Upper lobe of right lung (tissue), 1 donor: ENCODE measurements around the gene TYR. TPM values are rescaled to one million over a fixed set of nuclear protein-coding genes. Genes with fewer than 3 reads are reported as not detected.

Experiments
- ATAC-seq: fragments of 200-7000 bp; cut with Tn5 transposase; one replicate; pipeline ENCODE4 v1.9.1; 2020; ENCODE audit warnings: mild to moderate bottlenecking, moderate library complexity
- DNase-seq: peaks from one replicate; pipeline ENCODE4 v3.0.0-alpha.2; 2020
- H3K27ac ChIP-seq: fragments of 200-600 bp; one replicate; pipeline ENCODE4 v1.8.0; 2022
- H3K27me3 ChIP-seq: fragments of 200-600 bp; one replicate; pipeline ENCODE4 v1.8.0; 2022; ENCODE audit warnings: mild to moderate bottlenecking
- H3K36me3 ChIP-seq: fragments of 200-600 bp; one replicate; pipeline ENCODE4 v1.8.0; 2022
- H3K4me1 ChIP-seq: fragments of 200-600 bp; one replicate; pipeline ENCODE4 v1.8.0; 2022
- H3K4me3 ChIP-seq: fragments of 200-600 bp; one replicate; pipeline ENCODE4 v1.8.0; 2022; ENCODE audit warnings: mild to moderate bottlenecking
- H3K9me3 ChIP-seq: fragments of 200-600 bp; one replicate; pipeline ENCODE4 v1.8.0; 2022
- intact Hi-C: fragments of 100-400 bp; cut with DNase I; formaldehyde crosslinking; loops from one replicate; pipeline ENCODE4 v1.11.0; 2022
- total RNA-seq: library from RNA; stranded (reverse); fragmentation: NEBNext Ultra II Directional; extraction: Animal tissue kit (Norgen Biotek cat#: 25700); gene quantifications from one replicate; pipeline ENCODE4 v1.2.1, GENCODE V29; 2021
- TF ChIP-seq, protein P1 (sequence below): fragments of 200-600 bp; IDR thresholded peaks from one replicate; pipeline ENCODE4 v1.8.0; 2022; ENCODE audit warnings: antibody characterized with exemption
- donor health status: DM: no; HTN: yes; CAD: no; lungs with severe emphysema.

TYR gene
- total RNA-seq, 1 donor from 2014 or later = not detected

GRCh38 chr11:89168396-89168795 is 9.3 kb upstream of the TYR start:
- Histone ChIP-seq H3K27ac (no peak overlapping the region), H3K4me1 (no peaks in the 10 kb centered on the region), H3K36me3 (no peaks in the 10 kb centered on the region), H3K4me3 (no peak overlapping the region), H3K27me3 (no peaks in the 10 kb centered on the region), H3K9me3 (no peaks in the 10 kb centered on the region)
- TF ChIP-seq, protein P1, sequence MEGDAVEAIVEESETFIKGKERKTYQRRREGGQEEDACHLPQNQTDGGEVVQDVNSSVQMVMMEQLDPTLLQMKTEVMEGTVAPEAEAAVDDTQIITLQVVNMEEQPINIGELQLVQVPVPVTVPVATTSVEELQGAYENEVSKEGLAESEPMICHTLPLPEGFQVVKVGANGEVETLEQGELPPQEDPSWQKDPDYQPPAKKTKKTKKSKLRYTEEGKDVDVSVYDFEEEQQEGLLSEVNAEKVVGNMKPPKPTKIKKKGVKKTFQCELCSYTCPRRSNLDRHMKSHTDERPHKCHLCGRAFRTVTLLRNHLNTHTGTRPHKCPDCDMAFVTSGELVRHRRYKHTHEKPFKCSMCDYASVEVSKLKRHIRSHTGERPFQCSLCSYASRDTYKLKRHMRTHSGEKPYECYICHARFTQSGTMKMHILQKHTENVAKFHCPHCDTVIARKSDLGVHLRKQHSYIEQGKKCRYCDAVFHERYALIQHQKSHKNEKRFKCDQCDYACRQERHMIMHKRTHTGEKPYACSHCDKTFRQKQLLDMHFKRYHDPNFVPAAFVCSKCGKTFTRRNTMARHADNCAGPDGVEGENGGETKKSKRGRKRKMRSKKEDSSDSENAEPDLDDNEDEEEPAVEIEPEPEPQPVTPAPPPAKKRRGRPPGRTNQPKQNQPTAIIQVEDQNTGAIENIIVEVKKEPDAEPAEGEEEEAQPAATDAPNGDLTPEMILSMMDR = no peak
- no peak for ATAC-seq
- intact Hi-C loops = no loop called here
- no peak for DNase-seq

DNA sequence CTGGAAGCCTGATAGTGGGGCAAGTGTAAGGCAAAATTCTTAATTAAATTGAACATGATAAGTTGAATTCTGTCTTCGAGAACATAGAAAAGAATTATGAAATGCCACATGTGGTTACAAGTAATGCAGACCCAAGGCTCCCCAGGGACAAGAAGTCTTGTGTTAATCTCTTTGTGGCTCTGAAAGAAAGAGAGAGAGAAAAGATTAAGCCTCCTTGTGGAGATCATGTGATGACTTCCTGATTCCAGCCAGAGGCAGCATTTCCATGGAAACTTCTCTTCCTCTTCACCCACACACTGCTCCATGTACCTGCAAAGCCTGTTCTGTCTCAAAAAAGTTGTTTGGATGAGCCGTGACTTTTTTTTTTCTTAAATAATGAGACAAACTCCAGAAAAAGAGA is 1.9 kb upstream of the TYR start:
- intact Hi-C loops = no loop called here
- TF ChIP-seq, protein P1 = no peak

GRCh38 chr11:89176938-89177337 is 737 bp upstream of the TYR start:
- TF ChIP-seq, protein P1 = no peak
- Histone ChIP-seq H3K9me3 (no peaks in the 10 kb centered on the region), H3K4me1 (no peaks in the 10 kb centered on the region), H3K4me3 (no peak overlapping the region), H3K27me3 (no peaks in the 10 kb centered on the region), H3K36me3 (no peaks in the 10 kb centered on the region), H3K27ac (no peak overlapping the region)
- no peak for DNase-seq
- intact Hi-C loops = no loop called here
- no peak for ATAC-seq

More for the DNA sequence above, 1.9 kb upstream of the TYR start:
- Histone ChIP-seq H3K4me1 (no peaks in the 10 kb centered on the region), H3K27ac (no peak overlapping the region), H3K9me3 (no peaks in the 10 kb centered on the region), H3K4me3 (no peak overlapping the region), H3K36me3 (no peaks in the 10 kb centered on the region), H3K27me3 (no peaks in the 10 kb centered on the region)
- no peak for DNase-seq
- ATAC-seq = no peak

DNA sequence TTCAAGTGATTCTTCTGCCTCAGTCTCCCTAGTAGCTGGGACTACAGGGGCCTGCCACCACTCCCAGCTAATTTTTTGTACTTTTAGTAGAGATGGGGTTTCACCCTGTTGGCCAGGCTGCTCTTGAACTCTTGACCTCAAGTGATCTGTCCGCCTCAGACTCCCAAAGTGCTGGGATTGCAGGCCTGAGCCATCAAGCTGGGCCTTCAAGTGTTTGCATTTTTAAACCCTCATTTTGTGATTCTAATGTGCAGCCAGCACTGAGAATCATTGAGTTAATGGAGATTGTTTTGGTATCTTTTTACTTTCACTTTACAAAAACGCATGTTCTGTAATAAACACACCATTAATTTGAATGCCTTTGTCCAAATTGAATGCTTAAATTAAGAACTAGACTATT is 3.4 kb downstream of the TYR start:
- H3K27ac ChIP-seq = no peak overlapping the region
- H3K9me3 ChIP-seq = no peaks in the 10 kb centered on the region
- H3K4me1 ChIP-seq = no peaks in the 10 kb centered on the region
- no peaks in the 10 kb centered on the region for H3K27me3 ChIP-seq
- ATAC-seq (no peak), DNase-seq (no peak)
- intact Hi-C loops = no loop called here
- TF ChIP-seq, protein P1 = no peak
- H3K4me3 ChIP-seq = no peak overlapping the region
- no peaks in the 10 kb centered on the region for H3K36me3 ChIP-seq

DNA sequence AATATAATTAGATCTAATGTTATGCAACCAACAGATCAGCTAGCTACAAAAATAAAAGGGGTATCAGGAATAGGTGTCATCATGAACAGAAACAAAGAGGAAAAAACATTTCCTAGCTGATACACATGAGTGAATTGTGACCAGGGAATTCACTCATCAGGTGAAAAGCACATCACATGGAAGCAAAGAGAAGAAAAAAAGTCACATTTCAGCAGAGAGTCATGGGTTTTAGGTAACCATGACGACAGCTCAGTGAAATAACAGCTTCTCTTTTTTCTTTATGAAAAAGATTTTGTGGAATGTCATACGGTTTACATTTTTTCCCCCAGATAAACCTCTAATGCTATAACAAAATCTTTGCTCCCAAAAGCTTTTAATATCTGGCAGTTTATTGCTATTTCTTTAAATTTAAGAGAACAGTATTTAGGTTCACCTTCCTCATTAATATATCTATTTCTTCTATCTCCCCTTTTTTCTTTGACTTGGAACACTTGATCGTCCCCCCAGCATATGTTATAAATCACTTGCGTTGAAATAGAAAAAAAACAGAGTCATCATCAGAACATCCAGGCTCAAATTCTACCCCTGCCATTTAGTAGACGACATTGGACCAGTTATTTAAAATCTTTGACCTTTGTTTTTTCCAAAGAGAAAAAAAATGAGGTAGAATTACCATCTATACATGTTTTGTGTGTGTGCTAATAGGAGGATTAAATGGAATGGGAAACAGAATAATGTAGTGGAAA is 5.3 kb downstream of the TYR start:
- H3K36me3 ChIP-seq = no peaks in the 10 kb centered on the region
- ATAC-seq (no peak), DNase-seq (no peak)
- no peak overlapping the region for H3K27ac ChIP-seq
- no peaks in the 10 kb centered on the region for H3K9me3 ChIP-seq
- H3K27me3 ChIP-seq = no peaks in the 10 kb centered on the region
- TF ChIP-seq, protein P1 = no peak
- H3K4me3 ChIP-seq = no peak overlapping the region
- intact Hi-C loops = no loop called here
- no peaks in the 10 kb centered on the region for H3K4me1 ChIP-seq
